ENCODE results near the gene HABP4.

Gene HABP4

GRCh38 chr9:96532173-96532572 is 82.2 kb downstream of the HABP4 start:
- TF ChIP-seq EZH2phosphoT487 (IDR thresholded peaks at IDR 0.05; ENCODE audit: low read depth) = no peak
- TF ChIP-seq, protein P1, sequence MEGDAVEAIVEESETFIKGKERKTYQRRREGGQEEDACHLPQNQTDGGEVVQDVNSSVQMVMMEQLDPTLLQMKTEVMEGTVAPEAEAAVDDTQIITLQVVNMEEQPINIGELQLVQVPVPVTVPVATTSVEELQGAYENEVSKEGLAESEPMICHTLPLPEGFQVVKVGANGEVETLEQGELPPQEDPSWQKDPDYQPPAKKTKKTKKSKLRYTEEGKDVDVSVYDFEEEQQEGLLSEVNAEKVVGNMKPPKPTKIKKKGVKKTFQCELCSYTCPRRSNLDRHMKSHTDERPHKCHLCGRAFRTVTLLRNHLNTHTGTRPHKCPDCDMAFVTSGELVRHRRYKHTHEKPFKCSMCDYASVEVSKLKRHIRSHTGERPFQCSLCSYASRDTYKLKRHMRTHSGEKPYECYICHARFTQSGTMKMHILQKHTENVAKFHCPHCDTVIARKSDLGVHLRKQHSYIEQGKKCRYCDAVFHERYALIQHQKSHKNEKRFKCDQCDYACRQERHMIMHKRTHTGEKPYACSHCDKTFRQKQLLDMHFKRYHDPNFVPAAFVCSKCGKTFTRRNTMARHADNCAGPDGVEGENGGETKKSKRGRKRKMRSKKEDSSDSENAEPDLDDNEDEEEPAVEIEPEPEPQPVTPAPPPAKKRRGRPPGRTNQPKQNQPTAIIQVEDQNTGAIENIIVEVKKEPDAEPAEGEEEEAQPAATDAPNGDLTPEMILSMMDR (IDR thresholded peaks at IDR 0.05; ENCODE audit: low read depth, low read length) = no peak
- Histone ChIP-seq H3K9me3 (ENCODE audit: insufficient read depth, low read length) (no peaks in the 10 kb centered on the region), H2AFZ (ENCODE audit: low read depth, low read length) (no peak overlapping the region), H3K36me3 (replicated peaks; ENCODE audit: low read depth, low read length) (no peaks in the 10 kb centered on the region), H4K20me1 (ENCODE audit: insufficient read depth, low read length) (no peaks in the 10 kb centered on the region), H3K4me2 (ENCODE audit: low read length) (no peak overlapping the region), H3K4me3 (ENCODE audit: low read length) (no peak overlapping the region), H3K27me3 (ENCODE audit: low read depth, low read length) (no peaks in the 10 kb centered on the region), H3K27ac (ENCODE audit: low read length) (no peak overlapping the region), H3K9ac (ENCODE audit: low read length) (no peak overlapping the region), H3K79me2 (ENCODE audit: low read length) (no peaks in the 10 kb centered on the region), H3K4me1 (ENCODE audit: low read length) (no peaks in the 10 kb centered on the region)

- Histone ChIP-seq H3K4me3 (ENCODE audit: low read length) (no peak overlapping the region), H3K27ac (ENCODE audit: low read length) (no peak overlapping the region), H2AFZ (ENCODE audit: low read depth, low read length) (no peak overlapping the region), H3K27me3 (ENCODE audit: low read depth, low read length) (no peaks in the 10 kb centered on the region), H3K9me3 (ENCODE audit: insufficient read depth, low read length) (no peaks in the 10 kb centered on the region), H3K79me2 (ENCODE audit: low read length) (no peaks in the 10 kb centered on the region), H3K4me2 (ENCODE audit: low read length) (no peak overlapping the region), H4K20me1 (ENCODE audit: insufficient read depth, low read length) (no peaks in the 10 kb centered on the region), H3K9ac (ENCODE audit: low read length) (no peak overlapping the region), H3K4me1 (ENCODE audit: low read length) (no peaks in the 10 kb centered on the region), H3K36me3 (replicated peaks; ENCODE audit: low read depth, low read length) (no peaks in the 10 kb centered on the region)
- TF ChIP-seq EZH2phosphoT487 (IDR thresholded peaks at IDR 0.05; ENCODE audit: low read depth) = no peak
- TF ChIP-seq, protein P1 (IDR thresholded peaks at IDR 0.05; ENCODE audit: low read depth, low read length) = no peak
Observed at GRCh38 chr9:96540106-96540505, 90.1 kb downstream of the HABP4 start.
